Measurements from ENCODE around the gene CFAP97D1.

DNA sequence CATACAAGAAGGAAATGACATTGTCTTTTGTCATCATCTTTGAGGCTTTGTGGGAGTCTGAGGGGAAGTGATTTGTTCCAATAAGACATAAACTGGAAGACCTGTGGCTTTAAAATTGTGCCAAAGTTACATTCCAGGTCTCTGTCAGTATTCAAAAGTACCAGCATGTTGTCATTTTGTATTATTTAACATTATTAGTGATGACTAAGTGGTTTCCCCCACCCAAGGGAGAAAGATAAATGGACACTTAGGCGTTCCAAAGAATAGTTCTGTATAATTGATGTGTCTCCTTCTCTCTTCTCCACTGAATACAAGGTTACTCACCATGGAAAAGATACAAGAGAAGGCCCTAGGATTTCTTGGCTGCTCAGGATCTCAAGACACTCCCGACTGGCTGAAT, 3.8 kb downstream of the CFAP97D1 start:
- no peak for TF ChIP-seq POLR2AphosphoS5 (IDR thresholded peaks at IDR 0.05; ENCODE audit: low read depth, low read length)
- no peak for TF ChIP-seq TAF1 (IDR thresholded peaks at IDR 0.05; ENCODE audit: borderline replicate concordance, insufficient read depth, low read length)
- no peak for TF ChIP-seq SIN3A (IDR thresholded peaks at IDR 0.05; ENCODE audit: borderline replicate concordance, insufficient read depth, low read length)
- TF ChIP-seq, protein P1, sequence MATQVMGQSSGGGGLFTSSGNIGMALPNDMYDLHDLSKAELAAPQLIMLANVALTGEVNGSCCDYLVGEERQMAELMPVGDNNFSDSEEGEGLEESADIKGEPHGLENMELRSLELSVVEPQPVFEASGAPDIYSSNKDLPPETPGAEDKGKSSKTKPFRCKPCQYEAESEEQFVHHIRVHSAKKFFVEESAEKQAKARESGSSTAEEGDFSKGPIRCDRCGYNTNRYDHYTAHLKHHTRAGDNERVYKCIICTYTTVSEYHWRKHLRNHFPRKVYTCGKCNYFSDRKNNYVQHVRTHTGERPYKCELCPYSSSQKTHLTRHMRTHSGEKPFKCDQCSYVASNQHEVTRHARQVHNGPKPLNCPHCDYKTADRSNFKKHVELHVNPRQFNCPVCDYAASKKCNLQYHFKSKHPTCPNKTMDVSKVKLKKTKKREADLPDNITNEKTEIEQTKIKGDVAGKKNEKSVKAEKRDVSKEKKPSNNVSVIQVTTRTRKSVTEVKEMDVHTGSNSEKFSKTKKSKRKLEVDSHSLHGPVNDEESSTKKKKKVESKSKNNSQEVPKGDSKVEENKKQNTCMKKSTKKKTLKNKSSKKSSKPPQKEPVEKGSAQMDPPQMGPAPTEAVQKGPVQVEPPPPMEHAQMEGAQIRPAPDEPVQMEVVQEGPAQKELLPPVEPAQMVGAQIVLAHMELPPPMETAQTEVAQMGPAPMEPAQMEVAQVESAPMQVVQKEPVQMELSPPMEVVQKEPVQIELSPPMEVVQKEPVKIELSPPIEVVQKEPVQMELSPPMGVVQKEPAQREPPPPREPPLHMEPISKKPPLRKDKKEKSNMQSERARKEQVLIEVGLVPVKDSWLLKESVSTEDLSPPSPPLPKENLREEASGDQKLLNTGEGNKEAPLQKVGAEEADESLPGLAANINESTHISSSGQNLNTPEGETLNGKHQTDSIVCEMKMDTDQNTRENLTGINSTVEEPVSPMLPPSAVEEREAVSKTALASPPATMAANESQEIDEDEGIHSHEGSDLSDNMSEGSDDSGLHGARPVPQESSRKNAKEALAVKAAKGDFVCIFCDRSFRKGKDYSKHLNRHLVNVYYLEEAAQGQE (IDR thresholded peaks at IDR 0.05; ENCODE audit: insufficient read depth in 1 of 2, low read depth in 2 of 2, low read length in 2 of 2) = no peak
- no peak for TF ChIP-seq FOXP2 (optimal IDR thresholded peaks at IDR 0.05; ENCODE audit: borderline replicate concordance, extremely low read depth, extremely low read length, insufficient read depth)

All from PFSK-1 (cell line).